ENCODE data around the gene TSPAN9.

DNA sequence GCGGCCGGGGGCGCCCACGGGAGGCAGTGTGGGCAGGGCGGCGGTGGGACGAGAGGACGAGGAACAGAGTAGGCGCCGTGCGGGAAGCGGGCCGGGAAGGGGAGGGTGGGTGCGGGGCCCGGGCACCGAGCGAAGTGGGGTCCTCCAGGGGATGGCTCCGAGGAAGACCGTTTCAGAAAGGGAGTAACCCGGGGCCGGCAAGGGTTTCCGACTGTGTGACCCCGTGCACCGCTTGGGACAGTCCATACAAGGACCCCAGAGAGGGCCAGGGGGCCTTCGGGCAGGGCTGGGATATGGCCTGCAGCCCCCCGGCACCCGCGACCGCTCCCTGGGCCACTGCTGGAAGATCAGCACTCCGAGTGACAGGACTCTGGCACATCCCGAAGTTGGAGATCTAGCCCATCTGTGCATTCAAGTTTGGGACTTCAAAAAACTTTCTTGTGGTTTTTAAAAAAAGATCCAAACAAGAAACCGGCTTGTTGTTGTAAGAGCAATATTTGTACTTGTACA is 448 bp downstream of the TSPAN9 start:
- TF ChIP-seq, protein P1, sequence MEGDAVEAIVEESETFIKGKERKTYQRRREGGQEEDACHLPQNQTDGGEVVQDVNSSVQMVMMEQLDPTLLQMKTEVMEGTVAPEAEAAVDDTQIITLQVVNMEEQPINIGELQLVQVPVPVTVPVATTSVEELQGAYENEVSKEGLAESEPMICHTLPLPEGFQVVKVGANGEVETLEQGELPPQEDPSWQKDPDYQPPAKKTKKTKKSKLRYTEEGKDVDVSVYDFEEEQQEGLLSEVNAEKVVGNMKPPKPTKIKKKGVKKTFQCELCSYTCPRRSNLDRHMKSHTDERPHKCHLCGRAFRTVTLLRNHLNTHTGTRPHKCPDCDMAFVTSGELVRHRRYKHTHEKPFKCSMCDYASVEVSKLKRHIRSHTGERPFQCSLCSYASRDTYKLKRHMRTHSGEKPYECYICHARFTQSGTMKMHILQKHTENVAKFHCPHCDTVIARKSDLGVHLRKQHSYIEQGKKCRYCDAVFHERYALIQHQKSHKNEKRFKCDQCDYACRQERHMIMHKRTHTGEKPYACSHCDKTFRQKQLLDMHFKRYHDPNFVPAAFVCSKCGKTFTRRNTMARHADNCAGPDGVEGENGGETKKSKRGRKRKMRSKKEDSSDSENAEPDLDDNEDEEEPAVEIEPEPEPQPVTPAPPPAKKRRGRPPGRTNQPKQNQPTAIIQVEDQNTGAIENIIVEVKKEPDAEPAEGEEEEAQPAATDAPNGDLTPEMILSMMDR (IDR thresholded peaks at IDR 0.05; ENCODE audit: insufficient read depth, low read length, poor library complexity, severe bottlenecking), result no peak
- no peak for TF ChIP-seq EZH2phosphoT487 (conservative IDR thresholded peaks at IDR 0.05; ENCODE audit: low read length)

Data from SU-DHL-6 (cell line).